AG09309 (cell line): Measurements from ENCODE around the gene MSANTD7.

Source experiments
- DNase-seq: peaks from one replicate; pipeline ENCODE4 v3.0.0-alpha.2; 2010; ENCODE audit warnings: low read depth
- H3K4me3 ChIP-seq: 2 replicates; pipeline ENCODE4 v1.5.1; 2011; ENCODE audit warnings: mild to moderate bottlenecking, low read depth, low read length, moderate library complexity; ENCODE audit not compliant: control insufficient read depth
- CTCF ChIP-seq: IDR thresholded peaks from 2 replicates; pipeline ENCODE4 v1.5.1; 2011; ENCODE audit warnings: mild to moderate bottlenecking, low read depth, low read length, inconsistent platforms; ENCODE audit not compliant: insufficient read depth, control insufficient read depth; ENCODE audit errors: missing control alignments

Gene MSANTD7

GRCh38 chr10:14837757-14838581 lies at the start of gene MSANTD7, which contains the start of the genes CDNF and HSPA14:
Gene MSANTD7 (plus strand): TSS chr10:14838306. CDS start chr10:14842285, 3,979 bp downstream.
Gene CDNF (minus strand): TSS chr10:14838037. CDS start chr10:14837946, 91 bp downstream.
Gene HSPA14 (plus strand): TSS chr10:14838306. CDS start chr10:14838403, 97 bp downstream.
- H3K4me3 ChIP-seq: peak within 1 kb of the TSS; percentile 92
- peak; percentile 96 for DNase-seq
- no peak for TF ChIP-seq CTCF

GRCh38 chr10:14798636-14799035 lies 39.5 kb upstream of the MSANTD7 start:
- no peak for TF ChIP-seq CTCF
- no peak overlapping the region for H3K4me3 ChIP-seq
- DNase-seq: no peak

- TF ChIP-seq CTCF: no peak
- no peak for DNase-seq
- H3K4me3 ChIP-seq: no peak overlapping the region
Measured at GRCh38 chr10:14800397-14800796, 37.7 kb upstream of the MSANTD7 start.

GRCh38 chr10:14801723-14802122 lies 36.4 kb upstream of the MSANTD7 start:
- no peak for DNase-seq
- no peak overlapping the region for H3K4me3 ChIP-seq
- no peak for TF ChIP-seq CTCF

- H3K4me3 ChIP-seq: no peak overlapping the region
Measured at GRCh38 chr10:14803827-14804226, 34.3 kb upstream of the MSANTD7 start.

GRCh38 chr10:14806318-14806717 lies 31.8 kb upstream of the MSANTD7 start:
- H3K4me3 ChIP-seq: no peak overlapping the region
- TF ChIP-seq CTCF: no peak
- DNase-seq: no peak

More at GRCh38 chr10:14803827-14804226, 34.3 kb upstream of the MSANTD7 start:
- DNase-seq: no peak
- no peak for TF ChIP-seq CTCF
